BE2C (cell line): ENCODE data around the gene SLC28A3.
A peak's percentile ranks its signal among the peaks of the same experiment; 100 is the strongest.

Experiments
- DNase-seq: peaks from one replicate; pipeline ENCODE4 v3.0.0-alpha.2; 2020
- H3K27me3 ChIP-seq: fragments of 250-450 bp; sonication (Bioruptor Pico); 2 replicates; pipeline ENCODE4 v1.5.1; 2020; ENCODE audit warnings: mild to moderate bottlenecking
- H3K36me3 ChIP-seq: fragments of 250-450 bp; sonication (Bioruptor Pico); 2 replicates; pipeline ENCODE4 v1.5.1; 2020; ENCODE audit warnings: mild to moderate bottlenecking
- H3K4me1 ChIP-seq: fragments of 250-450 bp; sonication (Bioruptor Pico); 2 replicates; pipeline ENCODE4 v1.5.1; 2020
- H3K4me3 ChIP-seq: 2 replicates; pipeline ENCODE4 v1.5.1; 2011; ENCODE audit warnings: low read depth, low read length
- H3K9me3 ChIP-seq: fragments of 250-450 bp; sonication (Bioruptor Pico); 2 replicates; pipeline ENCODE4 v1.5.1; 2020
- CTCF ChIP-seq: IDR thresholded peaks from 2 replicates; pipeline ENCODE4 v1.5.1; 2012; ENCODE audit warnings: mild to moderate bottlenecking, low read depth, low read length

SLC28A3 gene

GRCh38 chr9:84264307-84265029 is 76.1 kb downstream of the SLC28A3 start:
- Histone ChIP-seq H3K9me3 (no peaks in the 10 kb centered on the region), H3K4me3 (no peak overlapping the region), H3K27me3 (peaks cover 3% of the 10 kb centered on the region), H3K36me3 (no peaks in the 10 kb centered on the region), H3K4me1 (no peaks in the 10 kb centered on the region)
- no peak for TF ChIP-seq CTCF
- DNase-seq: no peak

GRCh38 chr9:84261070-84261746 is 79.3 kb downstream of the SLC28A3 start:
- Histone ChIP-seq H3K4me1 (no peaks in the 10 kb centered on the region), H3K4me3 (no peak overlapping the region), H3K36me3 (no peaks in the 10 kb centered on the region), H3K27me3 (peaks cover 3% of the 10 kb centered on the region), H3K9me3 (no peaks in the 10 kb centered on the region)
- peak; percentile 94 for TF ChIP-seq CTCF
- DNase-seq: peak; percentile 78

GRCh38 chr9:84258371-84258770 is 82.2 kb downstream of the SLC28A3 start:
- H3K4me1 ChIP-seq: no peaks in the 10 kb centered on the region
- H3K4me3 ChIP-seq: 0 out of 2 replicates have a peak overlapping the region, but pooled peaks have one; percentile 2
- no peaks in the 10 kb centered on the region for H3K36me3 ChIP-seq
- DNase-seq: peak; percentile 48
- H3K27me3 ChIP-seq: peaks cover under 1% of the 10 kb centered on the region; the same call in 1 of the 2 replicates
- TF ChIP-seq CTCF: no peak
- no peaks in the 10 kb centered on the region for H3K9me3 ChIP-seq

- no peaks in the 10 kb centered on the region for H3K4me1 ChIP-seq
- DNase-seq: no peak
- H3K4me3 ChIP-seq: no peak overlapping the region
- no peaks in the 10 kb centered on the region for H3K9me3 ChIP-seq
- no peaks in the 10 kb centered on the region for H3K36me3 ChIP-seq
- H3K27me3 ChIP-seq: no peaks in the 10 kb centered on the region; the same call in 1 of the 2 replicates
- TF ChIP-seq CTCF: no peak
Measured at GRCh38 chr9:84255696-84256095, 84.9 kb downstream of the SLC28A3 start.

GRCh38 chr9:84254972-84255371 is 85.6 kb downstream of the SLC28A3 start:
- Histone ChIP-seq H3K36me3 (no peaks in the 10 kb centered on the region), H3K4me1 (no peaks in the 10 kb centered on the region), H3K9me3 (no peaks in the 10 kb centered on the region), H3K27me3 (no peaks in the 10 kb centered on the region; the same call in 1 of the 2 replicates), H3K4me3 (no peak overlapping the region)
- no peak for TF ChIP-seq CTCF
- no peak for DNase-seq

- Histone ChIP-seq H3K4me1 (no peaks in the 10 kb centered on the region), H3K4me3 (no peak overlapping the region), H3K27me3 (no peaks in the 10 kb centered on the region), H3K9me3 (no peaks in the 10 kb centered on the region), H3K36me3 (no peaks in the 10 kb centered on the region)
- DNase-seq: no peak
- no peak for TF ChIP-seq CTCF
Measured at GRCh38 chr9:84251921-84252320, 88.6 kb downstream of the SLC28A3 start.
